ENCODE results near the gene C1QTNF8.
"Not testable (repeated sequence)": the region's sequence is repeated elsewhere in the genome, so short reads cannot be mapped to it uniquely, and the experiment has no call there.

The C1QTNF8 gene

DNA sequence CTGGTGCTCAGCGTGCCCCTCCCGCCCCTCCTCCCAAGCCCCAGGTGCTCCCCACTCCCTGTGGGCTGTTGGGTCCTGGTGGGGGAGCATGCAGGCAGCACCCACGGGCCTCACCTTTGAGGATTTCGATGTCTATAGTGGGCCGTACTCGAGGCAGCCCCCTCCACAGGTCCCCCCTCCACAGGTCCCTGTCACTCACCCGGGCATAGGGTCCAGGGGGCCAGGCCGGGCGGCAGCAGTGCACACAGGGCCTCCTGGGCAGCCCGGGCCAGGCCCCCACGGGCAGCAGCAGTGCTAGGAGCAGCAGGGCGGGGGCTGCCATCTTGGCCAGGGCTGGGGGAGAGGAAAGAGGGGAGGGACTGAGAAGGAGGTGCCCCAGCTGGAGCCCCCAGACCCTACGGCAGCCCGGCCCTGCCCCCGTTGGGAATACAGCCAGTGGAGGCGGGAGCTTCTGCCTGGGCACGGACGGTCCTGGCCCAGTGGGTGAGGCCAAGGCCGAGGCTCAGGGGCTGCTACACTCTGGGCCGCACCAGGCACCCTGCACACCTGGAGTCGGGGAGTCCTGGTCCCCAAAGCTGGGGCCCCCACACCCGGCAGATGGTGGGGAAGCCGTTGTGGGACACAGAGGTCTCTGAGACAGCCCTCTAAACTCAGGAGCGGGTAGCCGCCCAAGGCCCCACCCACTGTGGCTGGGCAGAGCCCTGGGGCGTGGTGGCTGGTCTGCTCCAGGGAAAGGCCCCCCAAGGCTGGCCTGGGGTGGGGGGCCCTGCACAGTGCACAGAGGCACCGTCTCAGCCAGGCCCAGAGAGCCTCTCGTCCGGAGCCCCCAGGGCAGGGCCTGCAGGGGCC is 1.2 kb downstream of the C1QTNF8 start:
- DNase-seq: no peak

DNA sequence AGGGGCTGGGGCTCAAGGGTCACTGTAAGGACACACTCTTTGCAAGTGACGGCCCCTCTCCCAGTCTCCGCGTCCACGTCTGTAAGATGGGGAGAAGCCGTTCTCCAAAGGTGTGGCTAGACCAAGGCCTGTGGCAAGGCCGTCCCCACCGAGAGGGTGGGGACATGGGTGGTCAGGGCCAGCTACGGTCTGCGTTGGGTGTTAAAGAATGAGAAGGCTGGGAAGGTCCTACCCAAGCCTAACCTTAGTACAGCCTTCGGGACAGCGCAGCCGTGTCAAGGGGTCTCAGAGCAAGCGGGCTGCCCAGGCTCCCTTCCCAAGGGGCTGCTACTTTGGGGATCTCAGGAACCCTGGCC is 1.9 kb downstream of the C1QTNF8 start:
- no peak for DNase-seq

DNA sequence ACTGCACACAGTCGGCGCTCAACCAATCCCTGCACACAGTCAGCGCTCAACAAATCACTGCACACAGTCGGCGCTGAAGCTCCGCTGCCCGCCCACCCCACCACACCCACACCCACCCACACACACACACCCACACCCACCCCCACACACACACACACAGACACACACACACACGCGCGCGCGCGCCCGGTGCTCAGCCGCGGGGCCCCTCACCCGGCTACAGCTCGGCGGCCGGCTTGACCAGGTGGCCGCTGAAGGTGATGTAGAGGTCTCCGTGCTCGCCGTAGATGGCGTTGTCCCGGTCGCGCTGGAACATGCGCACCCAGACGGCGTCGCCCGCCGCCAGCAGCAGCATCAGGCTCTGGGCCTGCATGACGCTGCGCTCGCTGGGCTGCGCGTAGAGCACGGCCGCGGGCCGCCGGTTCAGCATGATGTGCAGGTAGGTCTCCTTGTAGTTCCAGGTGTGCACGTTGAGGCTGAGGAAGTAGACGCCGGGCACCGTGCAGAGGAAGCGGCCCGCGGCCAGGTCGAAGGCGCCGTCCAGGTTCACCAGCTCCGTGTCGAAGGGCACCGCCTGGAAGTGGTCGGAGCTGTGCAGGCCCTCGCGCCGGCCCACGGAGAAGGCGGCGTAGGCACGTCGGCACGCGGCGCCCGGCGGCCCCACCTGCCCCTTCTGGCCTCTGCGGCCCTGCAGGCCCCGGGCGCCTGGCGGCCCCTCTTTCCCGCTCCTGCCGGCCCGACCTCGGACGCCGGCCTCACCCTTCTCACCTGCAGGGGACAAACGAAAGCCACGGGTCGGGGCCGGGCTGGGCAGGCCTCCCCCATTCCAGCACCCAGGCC is 2.5 kb downstream of the C1QTNF8 start:
- no peak for DNase-seq

DNA sequence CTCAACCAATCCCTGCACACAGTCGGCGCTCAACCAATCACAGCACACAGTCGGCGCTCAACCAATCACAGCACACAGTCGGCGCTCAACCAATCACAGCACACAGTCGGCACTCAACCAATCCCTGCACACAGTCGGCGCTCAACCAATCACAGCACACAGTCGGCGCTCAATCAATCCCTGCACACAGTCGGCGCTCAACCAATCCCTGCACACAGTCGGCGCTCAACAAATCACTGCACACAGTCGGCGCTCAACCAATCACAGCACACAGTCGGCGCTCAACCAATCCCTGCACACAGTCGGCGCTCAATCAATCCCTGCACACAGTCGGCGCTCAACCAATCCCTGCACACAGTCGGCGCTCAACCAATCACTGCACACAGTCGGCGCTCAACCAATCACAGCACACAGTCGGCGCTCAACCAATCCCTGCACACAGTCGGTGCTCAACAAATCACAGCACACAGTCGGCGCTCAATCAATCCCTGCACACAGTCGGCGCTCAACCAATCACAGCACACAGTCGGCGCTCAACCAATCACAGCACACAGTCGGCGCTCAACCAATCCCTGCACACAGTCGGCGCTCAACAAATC is 3.3 kb downstream of the C1QTNF8 start:
- DNase-seq: not testable (repeated sequence)

GRCh38 chr16:1091992-1092552 is 4.0 kb downstream of the C1QTNF8 start:
- DNase-seq: no peak

DNA sequence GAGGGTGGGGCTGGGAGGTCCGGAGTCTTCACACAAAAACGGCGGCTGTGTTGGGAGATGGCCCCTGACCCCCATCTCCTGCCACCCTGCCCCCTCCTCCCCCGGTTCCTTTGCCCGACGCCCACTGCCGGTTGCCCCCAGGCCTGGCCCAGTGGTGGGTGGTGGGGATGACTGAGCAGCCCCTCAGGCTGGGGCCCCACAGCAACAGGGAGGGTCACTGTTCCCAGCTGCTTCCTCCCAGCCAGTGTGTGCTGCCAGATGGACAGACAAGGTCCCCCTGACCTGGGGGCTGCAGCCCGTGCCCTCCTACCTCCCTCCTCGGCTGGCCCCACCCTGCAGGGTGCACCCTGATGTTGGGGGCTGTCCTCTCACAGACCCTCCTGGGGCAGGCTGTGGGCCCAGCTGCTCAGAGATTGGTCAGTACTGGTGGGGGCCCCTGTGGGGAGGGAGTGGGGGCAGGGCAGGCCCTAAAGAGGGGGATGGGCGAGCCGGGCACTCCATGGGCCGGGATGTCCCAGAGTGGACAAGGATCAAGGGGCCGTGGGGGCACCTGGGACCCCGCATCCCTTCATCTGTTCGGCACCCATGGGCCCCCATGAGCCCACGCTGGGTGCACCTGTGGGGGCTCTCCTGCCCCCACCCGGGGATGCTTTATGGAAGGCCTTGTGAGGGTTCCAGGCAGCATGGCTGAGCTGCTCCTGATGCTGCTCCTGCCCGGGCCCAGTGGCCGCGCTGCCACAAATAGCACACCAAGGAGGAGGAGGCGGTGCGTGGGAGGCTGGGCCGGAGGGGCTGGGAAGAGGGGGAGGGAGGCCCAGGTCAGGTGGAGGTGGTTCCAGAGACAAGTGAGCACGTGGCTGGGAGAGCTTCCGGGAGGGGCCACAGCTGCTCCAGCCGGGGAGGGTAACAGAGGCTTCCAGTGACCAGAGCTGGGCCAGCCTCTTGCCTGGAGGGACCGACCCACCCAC is 5.1 kb downstream of the C1QTNF8 start:
- no peak for DNase-seq

- peak in 2 of 58 donors; percentile 6 to 31 for DNase-seq
Observed at GRCh38 chr16:1089822-1090619, 6.0 kb downstream of the C1QTNF8 start.

GRCh38 chr16:1089439-1089821 is 6.6 kb downstream of the C1QTNF8 start:
- no peak for DNase-seq

DNA sequence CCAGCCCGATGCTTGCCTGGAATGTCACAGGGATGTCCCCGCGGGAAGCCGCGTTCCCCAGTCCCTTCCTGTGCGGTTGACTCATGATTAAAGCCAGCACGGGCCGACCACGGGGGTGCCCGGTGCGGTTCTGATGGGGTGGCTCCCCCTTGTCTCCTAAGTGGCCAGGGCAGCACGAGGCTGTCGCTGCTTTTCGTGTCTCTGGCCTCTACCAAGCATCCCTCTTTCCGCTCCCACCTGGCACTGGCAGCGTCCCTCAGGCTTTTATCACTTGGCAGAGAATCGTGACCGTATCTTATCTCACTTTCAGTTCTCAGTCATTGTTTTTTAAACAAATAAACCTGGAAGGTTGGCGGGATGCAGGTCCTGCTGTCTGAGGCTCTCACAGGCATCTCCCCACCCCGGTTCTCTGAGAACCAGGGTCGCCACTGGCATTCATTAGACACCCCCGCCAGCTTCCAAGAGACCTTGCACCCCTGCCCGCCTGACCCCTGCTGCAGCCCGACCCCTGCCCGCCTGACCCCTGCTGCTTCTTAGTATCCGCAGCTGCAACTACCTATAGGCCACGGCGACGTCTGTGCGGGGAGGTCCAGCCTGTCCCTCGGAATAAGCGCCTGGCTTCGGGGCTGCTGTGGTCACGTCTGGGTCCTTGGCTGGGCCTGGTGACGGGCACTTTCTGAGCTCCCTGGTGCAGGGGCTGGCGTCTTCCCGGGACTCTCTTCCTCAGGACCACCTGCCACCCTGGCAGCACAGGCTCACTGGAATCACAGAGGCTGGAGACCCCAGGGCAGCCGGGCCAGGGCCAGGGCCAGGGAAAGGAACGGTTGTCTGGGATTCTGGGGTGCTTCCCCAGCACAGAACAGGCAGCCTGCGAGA is 7.5 kb downstream of the C1QTNF8 start:
- no peak for DNase-seq

- not testable (repeated sequence) for DNase-seq
Observed at GRCh38 chr16:1086443-1086842, 9.6 kb downstream of the C1QTNF8 start.

GRCh38 chr16:1084971-1085370 is 11.1 kb downstream of the C1QTNF8 start:
- no peak for DNase-seq

GRCh38 chr16:1082952-1083675 is 12.9 kb downstream of the C1QTNF8 start:
- DNase-seq: no peak

- DNase-seq: no peak
Observed at GRCh38 chr16:1082266-1082951, 13.6 kb downstream of the C1QTNF8 start.

DNA sequence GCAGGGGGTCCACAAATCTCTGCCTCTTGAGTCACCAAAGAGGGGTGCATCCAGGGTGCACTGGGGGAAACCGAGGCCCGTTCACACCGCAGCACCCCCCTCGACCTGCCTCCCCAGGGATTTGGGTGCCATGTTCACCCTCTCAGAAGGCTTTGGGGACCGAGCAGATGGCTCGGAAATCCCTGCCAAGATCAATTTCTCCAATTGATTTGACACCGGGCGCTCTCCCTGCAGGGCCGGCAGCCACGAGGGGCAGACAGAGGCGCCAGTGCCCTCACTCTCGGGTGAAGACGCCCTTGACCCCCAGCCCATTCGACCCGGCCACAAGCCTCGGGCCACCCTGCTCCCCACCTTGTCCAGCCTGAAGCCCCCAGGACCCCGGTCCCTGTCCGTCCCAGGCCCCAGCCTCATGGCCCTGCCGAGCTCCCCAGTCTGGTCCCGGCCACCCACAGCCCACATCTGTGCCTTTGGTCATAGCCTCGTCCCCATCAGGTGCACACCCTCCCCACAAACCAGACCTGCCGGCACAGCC is 14.2 kb downstream of the C1QTNF8 start:
- DNase-seq: no peak

DNA sequence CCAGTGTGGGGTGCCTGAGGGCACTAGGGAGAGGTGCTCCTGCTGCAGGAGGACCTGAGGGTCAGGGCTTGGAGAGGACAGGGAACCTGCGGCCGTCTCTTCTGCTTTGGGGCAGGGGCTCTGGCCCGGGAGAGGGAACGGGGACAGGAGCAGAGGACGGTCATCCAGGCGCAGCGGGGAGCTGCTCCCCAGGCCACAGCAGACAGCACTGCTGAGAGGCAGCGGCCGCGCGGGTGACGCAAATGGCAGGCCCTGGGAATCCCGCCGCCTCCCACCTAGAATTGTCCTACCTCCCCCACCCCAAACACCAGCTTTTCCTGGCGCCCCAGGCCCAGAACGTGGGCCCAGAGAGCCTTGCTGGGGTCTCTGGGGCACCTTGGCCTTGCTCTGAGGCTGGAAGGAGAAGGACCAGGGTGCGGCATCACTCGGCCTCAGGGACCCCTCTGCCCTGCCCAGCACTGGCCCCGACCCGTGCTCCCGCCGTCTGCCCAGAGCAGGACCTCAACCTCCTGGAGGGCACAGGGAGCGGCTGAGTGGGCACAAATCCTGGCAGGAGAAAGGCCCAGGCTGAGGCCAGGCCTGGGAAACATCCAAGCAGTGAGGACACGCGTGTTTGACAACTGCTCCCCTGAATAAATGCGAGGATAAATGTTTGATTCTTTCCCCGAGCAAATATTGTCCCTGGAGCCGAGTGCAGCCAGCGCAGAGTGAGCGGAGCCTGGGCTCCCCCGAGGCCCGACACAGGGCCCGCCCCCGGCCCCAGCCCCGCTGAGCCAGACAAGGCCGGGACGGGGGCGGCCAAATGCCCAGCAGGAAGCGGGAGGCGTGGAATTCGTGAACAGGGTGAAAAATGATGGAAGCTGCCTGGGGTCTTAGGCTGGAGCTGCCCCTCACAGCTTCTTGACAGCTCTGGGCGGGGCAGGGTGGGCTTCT is 15.0 kb downstream of the C1QTNF8 start:
- no peak for DNase-seq

Data from anterior cingulate cortex (tissue), 58 donors.